NCI-H460 (cell line): ENCODE measurements around the gene CPHXL2. TPM values are rescaled to one million over a fixed set of nuclear protein-coding genes. Genes with fewer than 3 reads are reported as not detected.

Experiments
- DNase-seq: peaks from one replicate; pipeline ENCODE4 v3.0.0-alpha.2; 2016; ENCODE audit warnings: low read depth; ENCODE audit errors: extremely low read depth
- total RNA-seq: library from RNA; depleted of rRNA; stranded (reverse); fragments of >200 nt; shearing (Covaris generic); gene quantifications from 2 replicates; pipeline ENCODE4 v1.2.3, GENCODE V29; 2014

CPHXL2 gene
- total RNA-seq, 1 experiment from 2014 or later = not detected

GRCh38 chr16:75644240-75645012, 32.4 kb downstream of the CPHXL2 start:
- DNase-seq = no peak

GRCh38 chr16:75640598-75640997, 36.2 kb downstream of the CPHXL2 start:
- DNase-seq = no peak

- DNase-seq = no peak
Measured at GRCh38 chr16:75635036-75635435, 41.8 kb downstream of the CPHXL2 start.

GRCh38 chr16:75632857-75633256, 44.0 kb downstream of the CPHXL2 start:
- DNase-seq = no peak

- DNase-seq = no peak
Measured at GRCh38 chr16:75630052-75630451, 46.8 kb downstream of the CPHXL2 start.

- no peak for DNase-seq
Measured at GRCh38 chr16:75629132-75629531, 47.7 kb downstream of the CPHXL2 start.

GRCh38 chr16:75628351-75628750, 48.5 kb downstream of the CPHXL2 start:
- no peak for DNase-seq

- no peak for DNase-seq
Measured at GRCh38 chr16:75627851-75628250, 49.0 kb downstream of the CPHXL2 start.

GRCh38 chr16:75626806-75627205, 50.0 kb downstream of the CPHXL2 start:
- DNase-seq = no peak

- no peak for DNase-seq
Measured at GRCh38 chr16:75624921-75625334, 51.9 kb downstream of the CPHXL2 start.

GRCh38 chr16:75622761-75623605, 53.8 kb downstream of the CPHXL2 start, which contains the start of gene ADAT1:
Gene ADAT1 (minus strand): TSS chr16:75623281. CDS start chr16:75620799, 2,482 bp downstream.
- peak; percentile 93 for DNase-seq

- DNase-seq = peak; percentile 25
Measured at GRCh38 chr16:75621170-75621477, 55.7 kb downstream of the CPHXL2 start.

- DNase-seq = no peak
Measured at GRCh38 chr16:75620326-75621169, 56.3 kb downstream of the CPHXL2 start.

- DNase-seq = no peak
Measured at GRCh38 chr16:75618780-75619179, 58.0 kb downstream of the CPHXL2 start.

GRCh38 chr16:75617121-75617520, 59.7 kb downstream of the CPHXL2 start:
- DNase-seq = no peak

GRCh38 chr16:75616521-75617010, 60.2 kb downstream of the CPHXL2 start:
- no peak for DNase-seq

GRCh38 chr16:75615619-75616018, 61.2 kb downstream of the CPHXL2 start:
- no peak for DNase-seq

- DNase-seq = no peak
Measured at GRCh38 chr16:75614066-75614897, 62.5 kb downstream of the CPHXL2 start.
